ENCODE results near the gene STAU1. TPM values are rescaled to one million over a fixed set of nuclear protein-coding genes. Genes with fewer than 3 reads are reported as not detected.
"Not testable (repeated sequence)": the region's sequence is repeated elsewhere in the genome, so short reads cannot be mapped to it uniquely, and the experiment has no call there.

STAU1 gene
- total RNA-seq, 1 experiment from 2014 or later: 80.1 TPM

DNA sequence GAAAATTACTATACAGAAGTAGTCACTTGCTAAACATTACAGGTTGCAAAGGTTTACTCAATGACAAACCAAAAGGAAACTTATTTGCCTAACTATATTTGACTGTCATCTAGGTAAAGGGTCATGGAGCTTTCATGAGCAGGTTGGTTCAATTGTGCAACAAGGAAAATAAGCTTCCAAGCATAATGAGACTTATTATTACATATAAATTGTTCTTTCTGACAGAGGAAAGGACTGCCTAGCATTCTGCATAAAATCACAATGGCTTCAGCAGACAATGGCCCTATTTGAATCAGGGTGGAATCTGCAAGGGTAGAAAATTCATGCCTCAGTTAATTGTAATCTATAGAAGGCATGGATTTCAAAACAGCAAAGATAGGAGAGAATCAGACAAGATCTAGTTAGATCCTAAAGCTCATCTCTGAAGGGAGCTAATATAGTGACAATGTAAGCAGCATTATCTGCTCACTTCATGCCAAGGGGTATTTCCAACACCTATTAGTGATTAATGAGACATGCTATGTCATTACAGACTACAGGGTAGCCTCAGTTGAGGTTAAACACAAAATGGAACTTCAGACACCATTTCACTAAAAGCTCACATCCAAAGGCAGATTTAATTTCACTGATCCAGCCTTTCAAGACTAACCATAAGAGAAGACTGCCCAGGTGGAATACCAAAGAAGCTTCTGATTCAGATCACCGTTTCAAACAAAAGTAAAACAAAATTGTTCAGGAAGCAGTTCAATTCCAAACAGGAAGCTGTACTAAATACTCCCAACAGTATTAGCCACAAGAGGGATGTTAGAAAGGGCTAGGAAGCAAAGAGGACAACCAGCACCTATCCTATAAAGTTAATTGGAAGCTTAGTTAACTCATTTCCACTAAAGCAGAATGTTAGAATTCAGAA lies 8.5 kb downstream of the STAU1 start:
- no peak for DNase-seq
- peaks cover 36% of the 10 kb centered on the region for H3K36me3 ChIP-seq
- H3K27me3 ChIP-seq: no peaks in the 10 kb centered on the region

DNA sequence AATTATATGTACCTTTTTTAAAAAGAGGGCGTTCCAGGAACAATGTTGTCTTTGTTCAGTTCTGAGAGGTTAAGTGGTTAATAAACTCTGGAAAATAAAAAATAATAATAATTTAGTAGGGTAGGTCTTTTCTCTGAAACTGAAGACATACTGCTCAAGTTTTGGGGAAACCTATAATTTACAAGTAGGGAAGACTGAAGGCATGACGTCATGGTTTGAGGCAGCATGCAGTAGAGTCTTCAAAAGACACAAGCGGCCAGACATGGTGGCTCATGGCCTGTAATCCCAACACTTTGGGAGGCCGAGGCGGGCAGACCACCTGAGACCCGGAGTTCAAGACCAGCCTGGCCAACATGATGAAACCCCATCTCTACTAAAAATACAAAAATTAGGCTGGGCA lies 14.0 kb downstream of the STAU1 start:
- Histone ChIP-seq H3K9me3 (no peaks in the 10 kb centered on the region), H3K36me3 (peaks cover 57% of the 10 kb centered on the region), H3K27me3 (no peaks in the 10 kb centered on the region), H3K4me3 (no peak overlapping the region)
- no peak for DNase-seq

More for the DNA sequence above, 8.5 kb downstream of the STAU1 start:
- Histone ChIP-seq H3K9me3 (no peaks in the 10 kb centered on the region), H3K4me3 (no peak overlapping the region)

DNA sequence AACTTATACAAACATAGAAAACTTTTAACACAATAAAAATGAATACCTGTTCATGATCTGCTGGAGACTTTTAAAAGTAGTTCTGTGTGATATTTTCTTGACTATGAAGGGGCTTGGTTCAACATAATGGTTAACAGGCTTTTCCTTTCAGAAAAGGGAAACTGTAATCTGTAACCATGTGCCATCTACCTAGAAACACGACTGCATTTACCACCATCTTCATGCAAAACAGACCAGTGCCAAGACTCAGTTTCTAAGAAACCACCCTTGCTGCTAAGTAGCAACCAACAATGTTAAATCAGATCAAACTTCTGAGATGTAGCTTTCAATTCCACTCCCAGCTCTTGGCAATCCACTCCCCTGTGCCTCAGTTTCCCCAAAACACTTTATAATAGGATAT lies 15.7 kb downstream of the STAU1 start:
- H3K36me3 ChIP-seq: peaks cover 47% of the 10 kb centered on the region
- H3K4me3 ChIP-seq: no peak overlapping the region
- DNase-seq: no peak
- H3K27me3 ChIP-seq: no peaks in the 10 kb centered on the region
- H3K9me3 ChIP-seq: no peaks in the 10 kb centered on the region

DNA sequence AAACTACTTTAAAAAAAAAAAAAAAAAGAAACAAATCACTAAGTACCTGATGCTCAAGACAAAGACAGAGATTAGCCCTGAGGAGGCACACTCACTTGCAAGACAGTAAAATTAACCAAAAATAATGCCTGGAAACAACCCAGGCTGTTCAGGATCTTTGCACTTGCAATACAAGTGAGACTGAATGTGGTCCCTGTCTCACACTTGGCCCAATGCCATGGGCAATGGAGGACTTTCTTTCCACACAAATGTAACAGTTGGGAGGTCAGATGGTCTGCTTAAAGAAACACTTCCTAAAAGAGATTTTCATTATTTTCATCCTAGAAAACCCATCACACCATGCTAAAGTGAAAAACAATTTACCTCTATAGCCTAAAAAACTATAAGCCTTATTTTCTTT lies 16.2 kb downstream of the STAU1 start:
- Histone ChIP-seq H3K9me3 (no peaks in the 10 kb centered on the region), H3K27me3 (no peaks in the 10 kb centered on the region), H3K4me3 (no peak overlapping the region), H3K36me3 (peaks cover 48% of the 10 kb centered on the region)
- no peak for DNase-seq

DNA sequence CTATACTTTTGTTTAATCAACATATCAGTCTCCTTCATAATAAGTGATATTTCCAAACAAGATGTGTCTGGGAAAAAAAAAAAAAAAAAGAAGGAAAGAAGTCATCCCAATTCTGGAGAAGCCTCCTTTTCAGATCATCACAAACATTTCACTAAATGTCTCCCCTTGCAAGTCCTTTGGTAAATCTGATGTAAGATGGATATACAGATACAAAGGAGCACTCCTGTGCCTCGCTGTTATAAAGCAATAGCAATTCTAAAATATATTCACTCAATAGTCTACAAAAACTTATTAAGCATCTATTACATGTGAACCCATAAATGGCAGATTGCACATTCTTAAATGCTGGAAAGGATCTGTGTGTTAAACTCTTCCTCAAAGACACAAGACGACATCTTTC lies 17.4 kb downstream of the STAU1 start:
- H3K27me3 ChIP-seq: no peaks in the 10 kb centered on the region
- no peak for DNase-seq
- H3K9me3 ChIP-seq: no peaks in the 10 kb centered on the region
- peaks cover 51% of the 10 kb centered on the region for H3K36me3 ChIP-seq
- no peak overlapping the region for H3K4me3 ChIP-seq

DNA sequence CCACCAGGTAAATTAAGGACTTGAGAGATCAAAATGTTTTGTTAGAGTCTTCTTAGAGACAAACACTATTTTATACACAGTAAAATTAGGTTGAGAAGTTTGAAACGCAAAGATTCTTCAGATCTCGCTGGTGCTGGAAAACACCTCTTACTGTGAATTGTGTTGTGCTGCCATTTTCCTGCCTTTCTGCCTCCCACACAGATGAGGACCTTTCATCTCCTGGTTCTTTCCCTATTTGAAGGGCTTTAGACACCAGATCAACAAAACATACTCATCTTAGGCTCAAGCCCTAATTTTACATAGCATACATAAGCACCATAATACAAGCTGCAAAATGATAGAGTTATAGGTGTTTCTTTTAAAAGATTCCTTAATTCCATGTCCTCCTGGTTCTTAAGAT lies 18.6 kb downstream of the STAU1 start:
- Histone ChIP-seq H3K9me3 (no peaks in the 10 kb centered on the region), H3K27me3 (no peaks in the 10 kb centered on the region), H3K36me3 (peaks cover 62% of the 10 kb centered on the region), H3K4me3 (no peak overlapping the region)
- no peak for DNase-seq

DNA sequence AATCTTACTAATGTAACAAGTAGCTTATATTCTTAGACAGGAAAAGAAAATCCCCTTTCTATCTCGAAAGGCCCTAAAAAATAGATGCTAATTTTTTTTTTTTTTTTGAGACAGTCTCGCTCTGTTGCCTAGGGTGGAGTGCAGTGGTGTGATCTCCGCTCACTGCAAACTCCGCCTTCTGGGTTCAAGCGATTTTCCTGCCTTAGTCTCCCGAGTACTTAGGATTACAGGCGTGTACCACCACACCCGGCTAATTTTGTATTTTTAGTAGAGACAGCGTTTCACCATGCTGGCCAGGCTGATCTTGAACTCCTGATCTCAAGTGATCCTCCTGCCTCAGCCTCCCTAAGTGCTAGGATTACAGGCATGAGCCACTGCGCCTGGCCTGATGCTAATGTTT lies 19.3 kb downstream of the STAU1 start:
- H3K27me3 ChIP-seq, H3K4me3 ChIP-seq, H3K9me3 ChIP-seq, DNase-seq: not testable (repeated sequence)
- H3K36me3 ChIP-seq: peaks cover 59% of the 10 kb centered on the region

DNA sequence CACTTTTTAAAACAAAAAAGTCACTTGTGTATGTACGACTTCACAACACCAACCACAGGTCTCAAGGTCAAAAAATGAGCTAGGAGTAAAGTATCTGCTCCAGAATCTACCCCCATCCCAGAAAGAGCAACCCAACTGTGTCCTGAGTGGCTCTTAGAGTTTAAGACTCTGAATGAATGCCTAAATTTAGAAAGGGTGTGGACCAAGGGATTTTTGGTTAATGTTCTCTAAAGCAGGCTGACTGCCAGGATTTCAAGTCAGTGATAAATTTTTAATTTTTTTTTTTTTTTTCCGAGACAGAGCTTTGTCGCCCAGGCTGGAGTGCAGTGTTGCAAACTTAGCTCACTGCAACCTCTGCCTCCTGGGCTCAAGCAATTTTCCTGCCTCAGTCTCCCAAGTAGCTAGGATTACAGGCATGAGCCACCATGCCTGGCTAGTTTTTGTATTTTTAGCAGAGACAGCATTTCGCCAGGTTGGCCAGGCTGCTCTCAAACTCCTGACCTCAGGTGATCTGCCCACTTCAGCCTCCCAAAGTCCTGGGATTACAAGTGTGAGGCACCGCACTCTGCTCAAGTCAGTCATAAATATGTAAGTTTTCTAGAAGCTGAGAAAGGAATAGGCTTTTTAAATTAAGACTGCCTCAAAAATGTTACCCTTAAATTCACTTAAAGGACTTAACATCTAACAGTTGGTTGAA lies 20.2 kb downstream of the STAU1 start:
- no peak for DNase-seq
- no peak overlapping the region for H3K4me3 ChIP-seq
- no peaks in the 10 kb centered on the region for H3K27me3 ChIP-seq
- no peaks in the 10 kb centered on the region for H3K9me3 ChIP-seq
- peaks cover 56% of the 10 kb centered on the region for H3K36me3 ChIP-seq

DNA sequence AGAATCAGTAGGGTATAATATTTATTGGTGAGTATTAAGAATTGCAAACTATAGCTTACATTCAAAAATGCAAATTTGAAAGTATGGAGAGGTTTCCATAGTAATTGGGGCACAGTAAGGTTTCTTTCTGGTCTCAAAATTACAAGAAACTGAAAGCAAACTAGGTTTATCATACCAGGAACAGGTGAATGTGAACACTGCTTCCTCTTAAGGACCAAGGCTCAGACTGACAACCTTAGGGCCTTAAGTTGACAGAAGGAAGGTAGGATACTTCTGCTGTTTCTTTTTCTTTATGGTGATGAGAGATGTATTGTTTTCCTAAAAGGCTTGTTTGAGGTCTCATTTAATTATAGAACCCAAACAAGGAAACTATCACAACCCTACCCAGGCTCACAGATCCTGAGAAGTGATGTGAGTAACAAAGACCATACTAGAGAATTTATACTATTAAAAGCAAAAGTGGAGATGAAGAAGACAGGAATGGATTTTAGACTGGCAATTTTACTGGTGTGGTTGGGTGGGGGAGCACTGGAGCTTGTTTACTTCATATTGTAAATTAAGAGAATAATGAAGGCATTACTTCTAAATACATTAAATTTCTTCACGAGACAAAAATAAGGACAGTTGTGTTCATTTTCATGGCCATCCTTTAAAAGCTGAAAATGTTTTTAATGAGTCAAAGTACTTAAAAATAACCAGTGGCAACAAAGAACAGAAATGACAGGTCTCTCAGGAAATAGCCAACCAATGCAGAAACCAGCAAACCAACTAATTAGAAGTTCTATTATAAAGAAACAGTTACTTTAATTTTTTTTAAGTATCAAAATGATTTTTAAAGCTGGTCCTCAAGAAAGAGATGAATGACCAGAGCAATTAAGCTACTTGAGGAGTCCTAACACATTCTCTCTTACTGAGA lies 21.3 kb downstream of the STAU1 start:
- no peaks in the 10 kb centered on the region for H3K9me3 ChIP-seq
- no peaks in the 10 kb centered on the region for H3K27me3 ChIP-seq
- DNase-seq: no peak
- peaks cover 58% of the 10 kb centered on the region for H3K36me3 ChIP-seq
- no peak overlapping the region for H3K4me3 ChIP-seq

DNA sequence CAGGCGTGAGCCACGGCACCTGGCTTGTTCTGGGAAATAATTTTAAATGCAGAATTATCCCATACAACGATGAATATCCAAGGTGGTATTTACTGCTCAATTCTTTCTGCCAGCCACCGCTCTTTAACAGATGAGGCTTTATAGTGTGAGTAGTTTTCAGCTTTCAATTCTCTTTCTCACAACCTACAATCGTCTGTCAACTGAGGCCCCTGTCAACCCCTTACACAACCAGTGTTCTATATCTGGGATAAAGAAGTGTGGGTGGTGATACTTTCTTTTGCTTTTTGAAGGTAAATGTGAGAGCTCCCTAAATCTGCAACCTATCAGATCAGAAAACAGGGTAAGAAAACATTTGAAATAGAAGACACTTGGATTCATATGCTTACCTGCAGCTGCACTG lies 22.5 kb downstream of the STAU1 start:
- no peak for DNase-seq
- H3K27me3 ChIP-seq: no peaks in the 10 kb centered on the region
- no peaks in the 10 kb centered on the region for H3K9me3 ChIP-seq
- H3K36me3 ChIP-seq: peaks cover 59% of the 10 kb centered on the region
- no peak overlapping the region for H3K4me3 ChIP-seq

DNA sequence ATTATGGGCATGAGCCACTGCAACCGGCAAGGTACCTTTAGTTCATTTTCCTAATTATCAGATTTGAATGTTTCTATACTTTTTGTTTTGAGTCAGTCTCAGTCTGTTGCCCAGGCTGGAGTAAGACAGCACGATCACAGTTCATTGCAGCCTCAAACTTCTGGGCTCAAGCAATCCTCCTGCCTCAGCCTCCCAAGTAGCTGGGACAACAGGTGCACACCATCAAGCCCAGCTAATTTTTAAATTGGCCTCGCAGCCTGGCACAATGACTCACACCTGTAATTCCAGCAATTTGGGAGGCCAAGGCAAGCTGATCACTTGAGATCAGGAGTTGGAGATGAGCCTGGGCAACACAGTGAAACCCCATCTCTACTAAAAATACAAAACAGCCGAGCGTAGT lies 24.4 kb downstream of the STAU1 start:
- H3K27me3 ChIP-seq: no peaks in the 10 kb centered on the region
- DNase-seq: no peak
- H3K4me3 ChIP-seq: no peak overlapping the region

DNA sequence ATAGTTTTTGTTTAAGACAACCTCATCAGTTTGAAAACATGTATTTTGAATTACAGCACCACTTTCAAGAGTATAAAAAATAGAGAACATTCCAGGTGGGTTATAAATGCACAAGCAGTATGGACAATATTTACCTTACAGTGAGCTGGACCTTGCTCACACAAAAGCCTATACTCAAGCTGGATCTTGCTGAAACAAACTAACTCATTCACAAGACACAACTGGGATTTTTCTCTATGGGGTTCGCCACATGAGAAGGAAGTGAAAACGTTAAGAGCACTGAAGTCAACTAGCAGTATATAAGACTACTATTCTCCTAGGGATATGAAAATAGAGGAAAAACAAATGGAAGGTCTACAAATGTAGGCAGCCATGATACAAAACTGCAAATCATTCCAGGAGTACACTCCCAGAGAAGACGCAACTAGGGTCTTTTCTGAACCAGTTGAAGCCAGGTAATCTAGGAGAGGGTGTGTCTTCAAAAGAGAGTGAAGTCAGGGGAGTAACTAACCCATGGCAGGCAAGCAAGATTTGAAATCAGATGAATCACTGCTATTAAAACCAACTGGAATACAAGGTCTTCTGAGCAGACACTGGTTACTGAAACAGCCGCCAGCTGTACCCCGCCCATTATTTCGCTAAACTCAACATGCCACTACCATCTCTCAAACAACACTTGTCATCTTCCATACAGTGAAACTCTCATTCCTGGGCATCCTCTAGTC lies 26.5 kb downstream of the STAU1 start:
- H3K9me3 ChIP-seq: no peaks in the 10 kb centered on the region
- H3K27me3 ChIP-seq: no peaks in the 10 kb centered on the region
- H3K36me3 ChIP-seq: peaks cover 81% of the 10 kb centered on the region
- peak; percentile 19 for DNase-seq
- H3K4me3 ChIP-seq: no peak overlapping the region

More for the DNA sequence above, 24.4 kb downstream of the STAU1 start:
- Histone ChIP-seq H3K36me3 (peaks cover 70% of the 10 kb centered on the region), H3K9me3 (no peaks in the 10 kb centered on the region)

DNA sequence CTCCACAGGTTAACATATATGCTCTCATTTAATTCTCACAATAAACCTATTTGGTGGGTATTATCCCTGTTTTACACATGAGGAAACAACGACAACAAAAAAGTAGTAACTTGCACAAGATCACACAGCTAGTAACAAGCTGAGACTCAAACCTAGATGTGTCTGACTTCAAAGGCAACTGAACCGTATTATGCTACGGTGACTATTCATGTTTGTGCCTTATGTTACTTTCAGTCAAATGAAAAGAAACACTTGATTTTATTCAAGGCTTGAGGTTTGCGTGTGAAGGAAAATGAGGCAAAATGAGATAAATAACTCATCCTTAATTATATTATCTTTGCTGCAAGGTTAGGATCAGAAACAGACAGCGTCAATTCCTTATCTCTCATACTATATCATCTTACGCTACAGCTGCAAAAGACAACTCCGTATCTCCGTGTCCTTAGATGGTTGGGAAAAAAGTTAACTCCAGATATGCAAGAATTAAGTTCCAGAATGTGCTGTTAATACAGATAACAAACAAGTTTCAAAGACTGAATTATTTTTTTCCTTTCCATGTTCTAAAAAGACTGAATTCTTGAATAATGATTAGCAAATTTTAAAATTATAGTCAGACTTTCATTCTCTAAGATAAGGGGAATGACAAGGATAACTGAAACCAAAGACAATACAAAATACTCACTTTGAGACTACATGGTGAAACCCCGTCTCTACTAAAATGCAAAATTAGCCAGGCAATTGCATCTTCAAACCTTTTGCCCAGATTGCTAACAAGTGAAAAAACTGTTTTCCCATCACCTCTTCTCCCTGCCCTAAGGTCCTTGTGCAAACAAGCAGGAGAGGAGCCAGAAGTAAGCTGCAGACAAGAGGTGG lies 27.8 kb downstream of the STAU1 start:
- no peaks in the 10 kb centered on the region for H3K27me3 ChIP-seq
- peaks cover 68% of the 10 kb centered on the region for H3K36me3 ChIP-seq
- no peak overlapping the region for H3K4me3 ChIP-seq
- DNase-seq: no peak
- H3K9me3 ChIP-seq: no peaks in the 10 kb centered on the region

DNA sequence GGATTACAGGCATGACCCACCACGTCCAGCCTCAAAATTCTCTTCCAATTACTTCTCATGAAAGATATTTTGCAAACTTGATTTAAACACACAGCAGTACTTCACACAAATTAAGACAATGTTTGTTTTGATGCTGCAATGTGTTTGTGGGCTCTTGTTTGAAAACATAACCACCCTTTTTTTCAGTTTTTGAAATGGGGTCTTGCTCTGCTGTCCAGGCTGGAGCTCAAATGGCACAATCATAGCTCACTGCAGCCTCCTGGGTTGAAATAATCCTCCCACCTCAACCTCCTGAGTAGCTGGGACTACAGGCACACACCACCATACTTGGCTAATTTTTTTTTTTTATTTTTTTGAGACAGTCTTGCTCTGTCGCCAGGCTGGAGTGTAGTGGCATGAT lies 31.0 kb downstream of the STAU1 start:
- H3K36me3 ChIP-seq: peaks cover 65% of the 10 kb centered on the region
- no peak overlapping the region for H3K4me3 ChIP-seq
- H3K9me3 ChIP-seq: no peaks in the 10 kb centered on the region
- H3K27me3 ChIP-seq: no peaks in the 10 kb centered on the region
- no peak for DNase-seq

DNA sequence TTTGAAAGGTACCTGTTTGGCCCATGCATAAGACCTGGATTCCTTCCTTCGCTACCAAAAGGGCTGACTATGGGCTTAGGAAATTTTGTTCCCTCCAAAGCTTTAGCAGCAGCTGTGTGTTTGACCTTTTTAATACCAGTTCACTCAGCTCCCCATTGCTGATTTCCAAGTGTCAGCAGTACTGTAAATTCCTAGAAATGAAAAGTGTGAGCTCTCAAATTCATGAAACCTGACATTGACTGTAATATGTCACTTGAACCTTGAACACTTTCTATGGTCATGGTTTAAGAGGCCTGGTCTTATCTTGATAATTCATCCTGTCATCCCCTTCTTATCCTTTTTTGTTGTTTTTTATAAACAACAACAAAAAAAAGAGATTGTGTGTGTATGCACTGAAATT lies 31.7 kb downstream of the STAU1 start:
- H3K4me3 ChIP-seq: no peak overlapping the region
- no peaks in the 10 kb centered on the region for H3K27me3 ChIP-seq
- no peak for DNase-seq
- peaks cover 66% of the 10 kb centered on the region for H3K36me3 ChIP-seq
- H3K9me3 ChIP-seq: no peaks in the 10 kb centered on the region

All from MG63 (cell line).